A375 (cell line): ENCODE measurements around the gene ATF6. TPM values are rescaled to one million over a fixed set of nuclear protein-coding genes. Genes with fewer than 3 reads are reported as not detected.

Experiments
- small RNA-seq: library from RNA; depleted of rRNA; stranded (forward); fragments of <200 nt; gene quantifications from one replicate; pipeline ENCODE3, GENCODE V24; 2014
- total RNA-seq: library from RNA; depleted of rRNA; stranded (reverse); fragments of >200 nt; shearing (Covaris generic); gene quantifications from 2 replicates; pipeline ENCODE4 v1.2.3, GENCODE V29; 2014; rRNA removed

The ATF6 gene, protein sequence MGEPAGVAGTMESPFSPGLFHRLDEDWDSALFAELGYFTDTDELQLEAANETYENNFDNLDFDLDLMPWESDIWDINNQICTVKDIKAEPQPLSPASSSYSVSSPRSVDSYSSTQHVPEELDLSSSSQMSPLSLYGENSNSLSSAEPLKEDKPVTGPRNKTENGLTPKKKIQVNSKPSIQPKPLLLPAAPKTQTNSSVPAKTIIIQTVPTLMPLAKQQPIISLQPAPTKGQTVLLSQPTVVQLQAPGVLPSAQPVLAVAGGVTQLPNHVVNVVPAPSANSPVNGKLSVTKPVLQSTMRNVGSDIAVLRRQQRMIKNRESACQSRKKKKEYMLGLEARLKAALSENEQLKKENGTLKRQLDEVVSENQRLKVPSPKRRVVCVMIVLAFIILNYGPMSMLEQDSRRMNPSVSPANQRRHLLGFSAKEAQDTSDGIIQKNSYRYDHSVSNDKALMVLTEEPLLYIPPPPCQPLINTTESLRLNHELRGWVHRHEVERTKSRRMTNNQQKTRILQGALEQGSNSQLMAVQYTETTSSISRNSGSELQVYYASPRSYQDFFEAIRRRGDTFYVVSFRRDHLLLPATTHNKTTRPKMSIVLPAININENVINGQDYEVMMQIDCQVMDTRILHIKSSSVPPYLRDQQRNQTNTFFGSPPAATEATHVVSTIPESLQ
- 23.5 and 25.0 TPM in 2 replicates for total RNA-seq

GRCh38 chr1:161766102-161766981 is at the start of gene ATF6:
TSS of gene ATF6 (plus strand) at chr1:161766320. CDS start at chr1:161766361, 41 bp downstream.

DNA sequence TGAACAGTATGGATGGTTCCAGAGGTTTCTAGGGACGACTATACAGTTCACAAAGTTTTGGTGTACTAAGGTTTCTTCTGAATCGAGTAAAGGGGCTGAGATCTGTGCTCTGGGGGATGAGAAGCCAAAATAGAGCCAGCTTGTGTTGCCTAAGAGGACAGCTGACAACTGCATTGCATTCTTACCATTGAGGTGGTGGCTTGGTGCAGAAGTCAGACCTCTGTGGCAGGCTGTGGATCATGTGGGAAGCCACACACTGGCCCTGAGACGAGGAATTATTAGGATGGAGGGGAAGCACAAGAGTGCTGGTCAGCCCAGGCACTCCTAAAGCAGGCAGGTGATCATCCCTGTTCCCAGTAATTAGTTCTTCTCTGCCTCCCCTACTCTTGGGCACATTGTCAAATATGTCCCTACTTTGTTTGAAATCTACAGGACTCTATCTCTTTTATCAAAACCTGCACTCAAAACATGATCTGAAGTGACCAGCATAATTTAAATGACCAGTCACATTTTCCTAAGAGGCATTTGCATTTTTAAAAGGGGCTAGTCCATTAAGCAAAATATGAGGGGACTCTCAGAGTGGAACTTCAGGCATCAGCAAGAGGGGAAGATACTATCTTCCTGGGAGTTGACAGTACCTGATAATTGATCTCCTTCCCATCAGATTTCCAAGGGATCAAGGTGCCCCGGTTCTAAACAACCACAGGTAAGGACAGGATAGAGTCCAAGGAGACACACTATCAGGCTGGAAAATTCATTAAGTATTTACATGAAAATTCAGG is 45.0 kb upstream of the ATF6 start, which contains the start of gene FCRLB:
FCRLB (plus strand) TSS at position 589 of the 782 bp plus-strand sequence. CDS start 1,129 bp downstream, outside the sequence.

GRCh38 chr1:161749509-161750407 is 16.4 kb upstream of the ATF6 start, which contains the start of gene DUSP12:
TSS of gene DUSP12 (plus strand) at chr1:161749786. CDS start at chr1:161749802, 16 bp downstream.

Small RNA genes within 50 kb of the gene (small RNA-seq; reads per million reads assigned to genes)
- not detected for gene RN7SL466P

Other genes starting within 250 kb of the ATF6 start
- 0.94 and 2.6 TPM in 2 replicates for gene HSPA6, start 241.8 kb upstream of the ATF6 start, total RNA-seq
- gene FCGR3A, start 216.5 kb upstream of the ATF6 start, total RNA-seq, result not detected in 2 replicates
- gene FCGR3B, start 135.1 kb upstream of the ATF6 start, total RNA-seq, result not detected in 2 replicates
- 0.48 TPM in 1 of 2 replicates, not detected in the other for gene FCGR2B, start 103.2 kb upstream of the ATF6 start, total RNA-seq
- gene FCRLA, start 59.1 kb upstream of the ATF6 start, total RNA-seq, result 16.9 and 20.8 TPM in 2 replicates
- 8.3 and 8.6 TPM in 2 replicates for gene FCRLB, start 44.8 kb upstream of the ATF6 start, total RNA-seq
- 125 and 139 TPM in 2 replicates for gene DUSP12, start 16.5 kb upstream of the ATF6 start, total RNA-seq